HL-60 (cell line): ENCODE results near the gene GLP1R.

Experiments used
- CTCF ChIP-seq: IDR thresholded peaks from one replicate; pipeline ENCODE4 v1.5.1; 2011; ENCODE audit warnings: low read length, control low read depth, inconsistent platforms; ENCODE audit not compliant: insufficient read depth
- GABPA ChIP-seq: IDR thresholded peaks from 2 replicates; pipeline ENCODE4 v1.6.1; 2012; ENCODE audit warnings: low read depth
- POLR2AphosphoS5 ChIP-seq: IDR thresholded peaks from 2 replicates; pipeline ENCODE4 v1.6.1; 2012; ENCODE audit warnings: low read depth

GRCh38 chr6:39056191-39056590 is 7.6 kb downstream of the GLP1R start:
- TF ChIP-seq CTCF (no peak), POLR2AphosphoS5 (no peak), GABPA (no peak)
